DOHH2 (cell line): ENCODE results near the gene NCLN.

Experiments used
- H3F3A ChIP-seq: fragments of 200-600 bp; sonication (generic), shearing (Covaris generic); 2 replicates; pipeline ENCODE4 v1.6.0; 2016; ENCODE audit warnings: antibody characterized with exemption, mild to moderate bottlenecking; ENCODE audit not compliant: control insufficient read depth, insufficient read depth
- H3K27ac ChIP-seq: fragments of 200-600 bp; sonication (generic); 2 replicates; pipeline ENCODE4 v1.5.1; 2014; ENCODE audit warnings: low read depth, mild to moderate bottlenecking, low read length, moderate library complexity
- H3K27me3 ChIP-seq: fragments of 200-600 bp; sonication (generic); 2 replicates; pipeline ENCODE4 v1.6.1; 2014; ENCODE audit warnings: mild to moderate bottlenecking, low read length, mixed read lengths; ENCODE audit not compliant: control insufficient read depth
- H3K36me3 ChIP-seq: fragments of 200-600 bp; sonication (generic); 2 replicates; pipeline ENCODE4 v1.6.1; 2014; ENCODE audit warnings: mild to moderate bottlenecking, low read length, moderate library complexity, mixed read lengths; ENCODE audit not compliant: control insufficient read depth
- H3K4me1 ChIP-seq: fragments of 200-600 bp; sonication (generic); 2 replicates; pipeline ENCODE4 v1.6.1; 2014; ENCODE audit warnings: mild to moderate bottlenecking, low read length, mixed read lengths; ENCODE audit not compliant: control insufficient read depth
- H3K4me2 ChIP-seq: fragments of 200-600 bp; sonication (generic); 2 replicates; pipeline ENCODE4 v1.6.0; 2014; ENCODE audit warnings: mild to moderate bottlenecking, low read length, moderate library complexity
- H3K4me3 ChIP-seq: fragments of 200-600 bp; sonication (generic); 2 replicates; pipeline ENCODE4 v1.5.1; 2014; ENCODE audit warnings: mild to moderate bottlenecking, low read length, mixed read lengths
- H3K79me2 ChIP-seq: fragments of 200-600 bp; sonication (generic); 2 replicates; pipeline ENCODE4 v1.6.1; 2014; ENCODE audit warnings: mild to moderate bottlenecking, low read length, mixed read lengths; ENCODE audit not compliant: control insufficient read depth
- H3K9me2 ChIP-seq: fragments of 200-600 bp; sonication (generic); replicated peaks from 2 replicates; pipeline ENCODE4 v1.6.1; 2014; ENCODE audit warnings: mild to moderate bottlenecking, low read length, mixed read lengths; ENCODE audit not compliant: control insufficient read depth
- H3K9me3 ChIP-seq: fragments of 200-600 bp; sonication (generic); 2 replicates; pipeline ENCODE4 v1.6.1; 2014; ENCODE audit warnings: antibody characterized with exemption, low read length, mixed read lengths; ENCODE audit not compliant: control insufficient read depth, insufficient read depth
- H4K20me1 ChIP-seq: fragments of 200-600 bp; sonication (generic); 2 replicates; pipeline ENCODE4 v1.6.0; 2014; ENCODE audit warnings: low read depth, mild to moderate bottlenecking, antibody characterized with exemption, low read length, moderate library complexity; ENCODE audit not compliant: control insufficient read depth, insufficient read depth
- CTCF ChIP-seq: fragments of 200-600 bp; sonication (generic); IDR thresholded peaks from one replicate; pipeline ENCODE4 v1.5.1; 2014; ENCODE audit warnings: antibody characterized with exemption, mild to moderate bottlenecking, low read depth, low read length; ENCODE audit not compliant: poor library complexity, severe bottlenecking
- EZH2phosphoT487 ChIP-seq: fragments of 200-600 bp; sonication (generic); IDR thresholded peaks from 2 replicates; pipeline ENCODE4 v1.6.1; 2017; ENCODE audit warnings: borderline replicate concordance, mild to moderate bottlenecking, antibody characterized with exemption, low read length, moderate library complexity, mixed read lengths

Gene NCLN

GRCh38 chr19:3245050-3245449, 59.3 kb downstream of the NCLN start:
- Histone ChIP-seq H3K4me2 (no peak overlapping the region), H3K4me1 (no peaks in the 10 kb centered on the region), H3K27me3 (no peaks in the 10 kb centered on the region), H3K36me3 (no peaks in the 10 kb centered on the region), H3K79me2 (no peaks in the 10 kb centered on the region), H3K4me3 (no peak overlapping the region), H3K9me2 (no peaks in the 10 kb centered on the region), H3K9me3 (peaks cover 6% of the 10 kb centered on the region; the same call in 1 of the 2 replicates), H3F3A (no peaks in the 10 kb centered on the region), H4K20me1 (peaks cover 4% of the 10 kb centered on the region; the same call in 1 of the 2 replicates), H3K27ac (no peak overlapping the region)
- no peak for TF ChIP-seq CTCF
- no peak for TF ChIP-seq EZH2phosphoT487

DNA sequence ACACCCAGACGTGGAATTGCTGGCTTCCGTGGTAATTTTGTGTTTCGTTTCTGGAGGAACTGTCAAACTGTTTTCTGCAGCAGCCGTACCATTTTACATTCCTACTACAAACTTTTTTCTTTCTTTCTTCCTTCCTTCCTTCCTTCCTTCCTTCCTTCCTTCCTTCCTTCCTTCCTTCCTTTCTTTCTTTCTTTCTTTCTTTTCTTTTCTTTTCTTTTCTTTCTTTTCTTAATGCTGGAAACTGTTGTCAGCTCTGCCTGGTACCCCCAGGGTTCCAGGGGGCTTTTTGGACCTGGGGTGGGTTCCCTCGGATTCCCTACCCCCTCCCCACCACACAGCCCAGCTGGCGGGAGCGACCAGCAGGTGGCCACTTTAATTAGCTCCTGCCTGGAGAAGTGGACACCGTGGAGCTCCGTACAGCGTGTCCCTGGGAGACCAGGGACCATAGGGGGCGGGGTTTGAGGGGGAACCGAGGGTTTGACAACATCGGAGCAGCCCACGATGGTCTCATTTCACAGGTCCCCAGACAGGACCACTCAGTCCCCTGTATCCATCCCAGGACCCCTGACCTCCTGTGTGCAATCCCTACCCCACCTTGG, 63.1 kb downstream of the NCLN start:
- no peaks in the 10 kb centered on the region for H3K4me1 ChIP-seq
- H3K4me2 ChIP-seq, result no peak overlapping the region
- no peaks in the 10 kb centered on the region for H3K79me2 ChIP-seq
- H3K9me3 ChIP-seq, result peaks cover 10% of the 10 kb centered on the region; the same call in 1 of the 2 replicates
- H3K36me3 ChIP-seq, result no peaks in the 10 kb centered on the region
- H4K20me1 ChIP-seq, result peaks cover 4% of the 10 kb centered on the region; the same call in 1 of the 2 replicates
- no peaks in the 10 kb centered on the region for H3K9me2 ChIP-seq
- TF ChIP-seq CTCF (no peak), EZH2phosphoT487 (no peak)
- H3K4me3 ChIP-seq, result no peak overlapping the region
- H3K27me3 ChIP-seq, result no peaks in the 10 kb centered on the region
- H3K27ac ChIP-seq, result no peak overlapping the region
- H3F3A ChIP-seq, result no peaks in the 10 kb centered on the region

DNA sequence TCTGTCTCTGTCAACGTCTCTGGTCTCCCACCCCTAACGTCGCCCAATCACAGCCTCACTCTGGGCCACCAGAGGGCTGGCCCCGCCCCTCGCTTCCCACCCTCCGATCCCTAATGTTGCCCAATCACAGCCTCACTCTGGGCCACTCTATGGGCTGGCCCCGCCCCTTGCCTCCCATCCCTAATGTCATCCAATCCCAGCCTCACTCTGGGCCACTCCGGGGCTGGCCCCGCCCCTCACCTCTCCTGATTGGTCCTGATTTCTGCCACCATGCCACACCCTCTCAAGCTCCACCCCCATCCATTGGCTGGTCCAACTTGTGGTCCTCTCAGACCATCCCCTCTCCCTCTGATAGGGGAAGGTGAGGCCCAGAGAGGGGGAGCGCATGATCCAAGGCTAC, 63.7 kb downstream of the NCLN start:
- Histone ChIP-seq H3K9me3 (peaks cover 7% of the 10 kb centered on the region; the same call in 1 of the 2 replicates), H3K27ac (no peak overlapping the region), H3K4me1 (no peaks in the 10 kb centered on the region), H3K27me3 (no peaks in the 10 kb centered on the region), H3K36me3 (no peaks in the 10 kb centered on the region), H4K20me1 (peaks cover 4% of the 10 kb centered on the region; the same call in 1 of the 2 replicates), H3F3A (no peaks in the 10 kb centered on the region), H3K79me2 (no peaks in the 10 kb centered on the region), H3K9me2 (no peaks in the 10 kb centered on the region), H3K4me2 (no peak overlapping the region), H3K4me3 (no peak overlapping the region)
- TF ChIP-seq EZH2phosphoT487 (no peak), CTCF (no peak)
